Mucosa of stomach (tissue), 1 donor: ENCODE data around the gene EGFL6.
"Not testable (repeated sequence)": the region's sequence is repeated elsewhere in the genome, so short reads cannot be mapped to it uniquely, and the experiment has no call there.

Experiments
- H3K27me3 ChIP-seq: one replicate; pipeline ENCODE4 v1.7.0; 2013; ENCODE audit warnings: mild to moderate bottlenecking, low read length; ENCODE audit not compliant: control insufficient read depth, insufficient read depth
- H3K36me3 ChIP-seq: one replicate; pipeline ENCODE4 v1.7.0; 2013; ENCODE audit warnings: low read length; ENCODE audit not compliant: control insufficient read depth, insufficient read depth
- H3K4me1 ChIP-seq: one replicate; pipeline ENCODE4 v1.7.0; 2013; ENCODE audit warnings: mild to moderate bottlenecking, low read length; ENCODE audit not compliant: control insufficient read depth, insufficient read depth
- H3K4me3 ChIP-seq: one replicate; pipeline ENCODE4 v1.7.0; 2013; ENCODE audit warnings: low read length
- H3K9ac ChIP-seq: one replicate; pipeline ENCODE4 v1.7.0; 2013; ENCODE audit warnings: mild to moderate bottlenecking, low read length, moderate library complexity
- H3K9me3 ChIP-seq: one replicate; pipeline ENCODE4 v1.7.0; 2013; ENCODE audit warnings: mild to moderate bottlenecking, low read length, moderate library complexity; ENCODE audit not compliant: control insufficient read depth
- donor health status: Pancreatic carcinoma.

EGFL6 gene

GRCh38 chrX:13599491-13599890 is 30.1 kb downstream of the EGFL6 start:
- no peaks in the 10 kb centered on the region for H3K4me1 ChIP-seq
- no peaks in the 10 kb centered on the region for H3K9me3 ChIP-seq
- H3K27me3 ChIP-seq, result no peaks in the 10 kb centered on the region
- H3K9ac ChIP-seq, result no peak overlapping the region
- H3K36me3 ChIP-seq, result no peaks in the 10 kb centered on the region
- no peak overlapping the region for H3K4me3 ChIP-seq

GRCh38 chrX:13605611-13606010 is 36.2 kb downstream of the EGFL6 start:
- H3K9me3 ChIP-seq, result no peaks in the 10 kb centered on the region
- no peaks in the 10 kb centered on the region for H3K4me1 ChIP-seq
- no peak overlapping the region for H3K4me3 ChIP-seq
- no peaks in the 10 kb centered on the region for H3K36me3 ChIP-seq
- H3K9ac ChIP-seq, result no peak overlapping the region
- no peaks in the 10 kb centered on the region for H3K27me3 ChIP-seq

GRCh38 chrX:13607331-13607995 is 38.1 kb downstream of the EGFL6 start:
- Histone ChIP-seq H3K27me3 (no peaks in the 10 kb centered on the region), H3K4me3 (no peak overlapping the region), H3K36me3 (no peaks in the 10 kb centered on the region), H3K9me3 (no peaks in the 10 kb centered on the region), H3K9ac (no peak overlapping the region), H3K4me1 (no peaks in the 10 kb centered on the region)

- Histone ChIP-seq H3K4me3 (no peak overlapping the region), H3K9me3 (no peaks in the 10 kb centered on the region), H3K36me3 (no peaks in the 10 kb centered on the region), H3K27me3 (no peaks in the 10 kb centered on the region), H3K9ac (no peak overlapping the region), H3K4me1 (no peaks in the 10 kb centered on the region)
These were observed 38.6 kb downstream of the EGFL6 start for GRCh38 chrX:13607996-13608365.

- Histone ChIP-seq H3K4me1 (no peaks in the 10 kb centered on the region), H3K9ac (no peak overlapping the region), H3K4me3 (no peak overlapping the region), H3K9me3 (no peaks in the 10 kb centered on the region), H3K27me3 (no peaks in the 10 kb centered on the region), H3K36me3 (no peaks in the 10 kb centered on the region)
These were observed 44.8 kb downstream of the EGFL6 start for GRCh38 chrX:13614154-13614553.

- no peaks in the 10 kb centered on the region for H3K27me3 ChIP-seq
- no peak overlapping the region for H3K4me3 ChIP-seq
These were observed 50.8 kb downstream of the EGFL6 start for GRCh38 chrX:13620207-13620606.

GRCh38 chrX:13622401-13622964 is 53.1 kb downstream of the EGFL6 start:
- H3K9ac ChIP-seq, result no peak overlapping the region
- H3K4me3 ChIP-seq, result no peak overlapping the region
- H3K36me3 ChIP-seq, result no peaks in the 10 kb centered on the region
- H3K9me3 ChIP-seq, result no peaks in the 10 kb centered on the region
- no peaks in the 10 kb centered on the region for H3K27me3 ChIP-seq
- no peaks in the 10 kb centered on the region for H3K4me1 ChIP-seq

More at GRCh38 chrX:13620207-13620606, 50.8 kb downstream of the EGFL6 start:
- Histone ChIP-seq H3K36me3 (no peaks in the 10 kb centered on the region), H3K9me3 (no peaks in the 10 kb centered on the region), H3K9ac (no peak overlapping the region), H3K4me1 (no peaks in the 10 kb centered on the region)

GRCh38 chrX:13627306-13627705 is 57.9 kb downstream of the EGFL6 start:
- Histone ChIP-seq H3K9me3 (no peaks in the 10 kb centered on the region), H3K4me3 (no peak overlapping the region), H3K27me3 (no peaks in the 10 kb centered on the region), H3K4me1 (no peaks in the 10 kb centered on the region), H3K9ac (no peak overlapping the region), H3K36me3 (no peaks in the 10 kb centered on the region)

GRCh38 chrX:13637224-13637623 is 67.8 kb downstream of the EGFL6 start:
- not testable (repeated sequence) for H3K27me3 ChIP-seq, H3K4me3 ChIP-seq

GRCh38 chrX:13638021-13638420 is 68.6 kb downstream of the EGFL6 start:
- H3K36me3 ChIP-seq, result no peaks in the 10 kb centered on the region
- H3K9me3 ChIP-seq, result no peaks in the 10 kb centered on the region
- no peaks in the 10 kb centered on the region for H3K27me3 ChIP-seq
- H3K4me3 ChIP-seq, result no peak overlapping the region
- no peak overlapping the region for H3K9ac ChIP-seq
- H3K4me1 ChIP-seq, result no peaks in the 10 kb centered on the region

More at GRCh38 chrX:13637224-13637623, 67.8 kb downstream of the EGFL6 start:
- H3K9ac ChIP-seq, H3K9me3 ChIP-seq, H3K36me3 ChIP-seq, H3K4me1 ChIP-seq: not testable (repeated sequence)

- Histone ChIP-seq H3K4me1 (no peaks in the 10 kb centered on the region), H3K27me3 (no peaks in the 10 kb centered on the region), H3K4me3 (no peak overlapping the region)
These were observed 69.4 kb downstream of the EGFL6 start for GRCh38 chrX:13638826-13639225.

GRCh38 chrX:13641684-13642083 is 72.3 kb downstream of the EGFL6 start:
- not testable (repeated sequence) for H3K9ac ChIP-seq, H3K27me3 ChIP-seq

More at GRCh38 chrX:13638826-13639225, 69.4 kb downstream of the EGFL6 start:
- Histone ChIP-seq H3K9me3 (no peaks in the 10 kb centered on the region), H3K9ac (no peak overlapping the region), H3K36me3 (no peaks in the 10 kb centered on the region)

More at GRCh38 chrX:13641684-13642083, 72.3 kb downstream of the EGFL6 start:
- H3K4me3 ChIP-seq, H3K9me3 ChIP-seq, H3K36me3 ChIP-seq, H3K4me1 ChIP-seq: not testable (repeated sequence)
